HepG2 (cell line): ENCODE results near the gene SCFD2. TPM values are rescaled to one million over a fixed set of nuclear protein-coding genes. Genes with fewer than 3 reads are reported as not detected.

Experiments
- ARNTL ChIP-seq: sonication (generic); formaldehyde crosslinking; IDR thresholded peaks from 2 replicates; pipeline ENCODE4 v1.4.0; 2020; ENCODE audit warnings: mild to moderate bottlenecking, missing genetic modification reagents
- CERS6 ChIP-seq: sonication (generic); formaldehyde crosslinking; IDR thresholded peaks from 2 replicates; pipeline ENCODE4 v1.5.0; 2020; ENCODE audit warnings: missing genetic modification reagents
- ELF3 ChIP-seq: IDR thresholded peaks from 2 replicates; pipeline ENCODE4 v1.6.1; 2016; ENCODE audit warnings: missing genetic modification reagents, missing compliant biosample characterization
- FOXP1 ChIP-seq, 2 experiments: fragments of 450-650 bp in 1 of 2; IDR thresholded peaks; 2 replicates each; pipeline ENCODE4 v1.6.1; 2017 to 2018; ENCODE audit warnings: antibody characterized with exemption in 1 of 2
- HIVEP1 ChIP-seq: sonication (generic); formaldehyde crosslinking; IDR thresholded peaks from 2 replicates; pipeline ENCODE4 v1.4.0; 2020; ENCODE audit warnings: mild to moderate bottlenecking, missing genetic modification reagents
- HOXA3 ChIP-seq: sonication (generic); formaldehyde crosslinking; IDR thresholded peaks from 2 replicates; pipeline ENCODE4 v1.5.0; 2020; ENCODE audit warnings: missing genetic modification reagents
- IRF2 ChIP-seq: IDR thresholded peaks from 2 replicates; pipeline ENCODE4 v1.6.1; 2018; ENCODE audit warnings: missing genetic modification reagents, missing compliant biosample characterization
- KAT2B ChIP-seq: fragments of 150-350 bp; IDR thresholded peaks from 2 replicates; pipeline ENCODE4 v1.6.1; 2014; ENCODE audit warnings: low read depth, low read length, borderline replicate concordance
- NAIF1 ChIP-seq: sonication (generic); formaldehyde crosslinking; IDR thresholded peaks from 2 replicates; pipeline ENCODE4 v1.5.0; 2020; ENCODE audit warnings: mild to moderate bottlenecking, missing genetic modification reagents, borderline replicate concordance
- NCOR1 ChIP-seq: fragments of 200-600 bp; sonication (generic); IDR thresholded peaks from 2 replicates; pipeline ENCODE4 v1.7.0; 2017; ENCODE audit warnings: antibody characterized with exemption, low read length, borderline replicate concordance
- NFIC ChIP-seq: IDR thresholded peaks from 2 replicates; pipeline ENCODE4 v1.6.1; 2012; ENCODE audit warnings: mild to moderate bottlenecking, low read length, inconsistent platforms
- NR2F2 ChIP-seq: IDR thresholded peaks from 2 replicates; pipeline ENCODE4 v1.6.1; 2012; ENCODE audit warnings: low read depth, inconsistent platforms, borderline replicate concordance
- RBM22 ChIP-seq: fragments of 200-400 bp; formaldehyde crosslinking; optimal IDR thresholded peaks from 2 replicates; pipeline ENCODE3; 2017; ENCODE audit warnings: mild to moderate bottlenecking, low read length, moderate library complexity
- SIN3A ChIP-seq: IDR thresholded peaks from 2 replicates; pipeline ENCODE4 v1.6.1; 2011; ENCODE audit warnings: low read depth, mild to moderate bottlenecking, control low read depth, low read length, borderline replicate concordance
- SMAD3 ChIP-seq: sonication (generic); formaldehyde crosslinking; IDR thresholded peaks from 2 replicates; pipeline ENCODE4 v1.4.0; 2020; ENCODE audit warnings: missing genetic modification reagents
- SNRNP70 ChIP-seq: fragments of 200-400 bp; formaldehyde crosslinking; IDR thresholded peaks from 2 replicates; pipeline ENCODE4 v1.6.1; 2017; ENCODE audit warnings: mild to moderate bottlenecking, low read depth, low read length, moderate library complexity
- TBX3 ChIP-seq: fragments of 450-650 bp; IDR thresholded peaks from 2 replicates; pipeline ENCODE4 v1.6.1; 2017; ENCODE audit warnings: antibody characterized with exemption, mild to moderate bottlenecking, inconsistent platforms, borderline replicate concordance
- TCF7 ChIP-seq: sonication (generic); IDR thresholded peaks from 2 replicates; pipeline ENCODE4 v1.6.1; 2016; ENCODE audit warnings: antibody characterized with exemption, low read depth
- TFE3 ChIP-seq: IDR thresholded peaks from 2 replicates; pipeline ENCODE4 v1.6.1; 2016
- ZBED4 ChIP-seq: sonication (generic); formaldehyde crosslinking; IDR thresholded peaks from 2 replicates; pipeline ENCODE4 v1.4.0; 2020; ENCODE audit warnings: missing genetic modification reagents, borderline replicate concordance
- ZFY ChIP-seq: sonication (generic); formaldehyde crosslinking; IDR thresholded peaks from 2 replicates; pipeline ENCODE4 v1.4.0; 2020; ENCODE audit warnings: missing genetic modification reagents
- ZNF296 ChIP-seq: sonication (generic); formaldehyde crosslinking; conservative IDR thresholded peaks from 2 replicates; pipeline ENCODE4 v1.5.0; 2020; ENCODE audit warnings: mild to moderate bottlenecking, missing genetic modification reagents
- ZNF546 ChIP-seq: sonication (generic); formaldehyde crosslinking; conservative IDR thresholded peaks from 2 replicates; pipeline ENCODE4 v1.8.1; 2023; ENCODE audit warnings: mild to moderate bottlenecking, missing genetic modification reagents
- ZNF670 ChIP-seq: sonication (generic); formaldehyde crosslinking; IDR thresholded peaks from 2 replicates; pipeline ENCODE4 v1.8.0; 2022; ENCODE audit warnings: mild to moderate bottlenecking, missing genetic modification reagents, borderline replicate concordance
- ZNF776 ChIP-seq: sonication (generic); formaldehyde crosslinking; IDR thresholded peaks from 2 replicates; pipeline ENCODE4 v1.4.0; 2020; ENCODE audit warnings: mild to moderate bottlenecking, missing genetic modification reagents
- polyA plus RNA-seq, 8 experiments: library from polyadenylated mRNA; depleted of rRNA in 3 of 8; stranded (reverse) in 7 of 8; unstranded in 1 of 8; fragments of >200 nt; fragmentation: Illumina TruSeq in 4 of 8; extraction: Trizol in 4 of 8; gene quantifications; 2 replicates each; pipeline versions ENCODE4 v1.2.1 to v1.2.3, GENCODE V29; 2011 to 2016; ENCODE audit warnings: low read depth in 4 of 8, missing spikeins in 1 of 8, mixed read lengths in 1 of 8; ENCODE audit not compliant: insufficient read depth in 1 of 8
- total RNA-seq, 5 experiments: library from RNA; depleted of rRNA; stranded (reverse); fragments of >200 nt; fragmentation: Illumina TruSeq; extraction: Trizol; gene quantifications; 2 replicates each; pipeline ENCODE4 v1.2.3, GENCODE V29; 2016; ENCODE audit warnings: low read depth in 1 of 5

SCFD2 gene
- total and polyA plus RNA-seq, 2 of the 13 experiments (the other 11 are each of a cell fraction or from before 2014, with no cell fraction given): 4.6 to 15.6 TPM

DNA sequence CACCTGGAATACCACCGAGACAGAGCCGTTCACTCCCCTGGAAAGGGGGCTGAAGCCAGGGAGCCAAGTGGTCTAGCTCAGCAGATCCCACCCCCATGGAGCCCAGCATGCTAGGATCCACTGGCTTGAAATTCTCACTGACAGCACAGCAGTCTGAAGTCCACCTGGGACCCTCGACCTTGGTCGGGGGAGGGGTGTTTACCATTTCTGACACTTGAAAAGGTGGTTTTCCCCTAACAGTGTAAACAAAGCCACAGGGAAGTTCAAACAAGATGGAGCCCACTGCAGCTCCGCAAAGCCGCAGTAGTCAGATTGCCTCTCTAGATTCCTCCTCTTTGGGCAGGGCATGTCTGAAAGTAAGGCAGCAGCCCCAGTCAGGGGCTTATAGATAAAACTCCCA lies 260.5 kb downstream of the SCFD2 start (continued):
- TF ChIP-seq ZFY (CRISPR knock-in tag) (no peak), NR2F2 (peak; percentile 56; the same call in 1 of the 2 replicates), NAIF1 (CRISPR knock-in tag) (no peak), FOXP1 (IDR thresholded peaks at IDR 0.05) (no peak), FOXP1 (CRISPR knock-in tag; IDR thresholded peaks at IDR 0.05) (peak; percentile 92), SMAD3 (CRISPR knock-in tag) (peak; percentile 31; the same call in 1 of the 2 replicates), TCF7 (peak; percentile 70), NFIC (peak; percentile 66; the same call in 1 of the 2 replicates), SIN3A (no peak), KAT2B (no peak), TBX3 (0 out of 2 replicates have a peak, but pooled peaks have one; percentile 16), ZNF776 (CRISPR knock-in tag) (no peak), ZNF296 (CRISPR knock-in tag) (no peak), ZNF670 (no peak), SNRNP70 (no peak), ZBED4 (no peak), ELF3 (peak; percentile 76), HIVEP1 (CRISPR knock-in tag) (no peak), HOXA3 (peak; percentile 75), TFE3 (CRISPR knock-in tag) (peak; percentile 39; the same call in 1 of the 2 replicates), IRF2 (CRISPR knock-in tag) (no peak; the same call in 1 of the 2 replicates), RBM22 (no peak), ZNF546 (CRISPR knock-in tag) (no peak), CERS6 (CRISPR knock-in tag) (no peak), ARNTL (CRISPR knock-in tag) (no peak), NCOR1 (peak; percentile 48; the same call in 1 of the 2 replicates)
